Dedifferentiated amniotic fluid mesenchymal stem cell (primary cell): Measurements from ENCODE around the gene FOXN3.
A peak's percentile ranks its signal among the peaks of the same experiment; 100 is the strongest.
"Not testable (repeated sequence)": the region's sequence is repeated elsewhere in the genome, so short reads cannot be mapped to it uniquely, and the experiment has no call there.

Experiments
- DNase-seq: peaks from one replicate; pipeline ENCODE4 v3.0.0-alpha.2; 2016; ENCODE audit errors: extremely low spot score

Gene FOXN3

GRCh38 chr14:89228921-89229639, 188.0 kb downstream of the FOXN3 start:
- DNase-seq: no peak

- DNase-seq: no peak
Observed at GRCh38 chr14:89227496-89227836, 189.6 kb downstream of the FOXN3 start.

GRCh38 chr14:89226801-89227495, 190.1 kb downstream of the FOXN3 start:
- no peak for DNase-seq

- DNase-seq: no peak
Observed at GRCh38 chr14:89225607-89226006, 191.4 kb downstream of the FOXN3 start.

GRCh38 chr14:89221109-89221810, 195.8 kb downstream of the FOXN3 start:
- peak; percentile 79 for DNase-seq

- no peak for DNase-seq
Observed at GRCh38 chr14:89219051-89219450, 198.0 kb downstream of the FOXN3 start.

GRCh38 chr14:89217891-89218290, 199.1 kb downstream of the FOXN3 start:
- DNase-seq: no peak

- DNase-seq: no peak
Observed at GRCh38 chr14:89215531-89215930, 201.5 kb downstream of the FOXN3 start.

GRCh38 chr14:89215114-89215513, 201.9 kb downstream of the FOXN3 start:
- DNase-seq: no peak

- DNase-seq: no peak
Observed at GRCh38 chr14:89214221-89214965, 202.6 kb downstream of the FOXN3 start.

- DNase-seq: no peak
Observed at GRCh38 chr14:89212386-89213235, 204.4 kb downstream of the FOXN3 start.

GRCh38 chr14:89209558-89209957, 207.5 kb downstream of the FOXN3 start:
- no peak for DNase-seq

- DNase-seq: no peak
Observed at GRCh38 chr14:89207925-89208328, 209.1 kb downstream of the FOXN3 start.

- peak; percentile 82 for DNase-seq
Observed at GRCh38 chr14:89206389-89207031, 210.5 kb downstream of the FOXN3 start.

- no peak for DNase-seq
Observed at GRCh38 chr14:89205137-89205740, 211.8 kb downstream of the FOXN3 start.

- no peak for DNase-seq
Observed at GRCh38 chr14:89202413-89203190, 214.4 kb downstream of the FOXN3 start.

GRCh38 chr14:89201645-89202044, 215.4 kb downstream of the FOXN3 start:
- DNase-seq: no peak

GRCh38 chr14:89199357-89199756, 217.7 kb downstream of the FOXN3 start:
- not testable (repeated sequence) for DNase-seq

- DNase-seq: no peak
Observed at GRCh38 chr14:89198544-89199329, 218.3 kb downstream of the FOXN3 start.
